Coronary artery (tissue), 2 donors: Measurements from ENCODE around the gene ZNF385A.
A peak's percentile ranks its signal among the peaks of the same experiment; 100 is the strongest.

Experiments
- DNase-seq: peaks from one replicate; pipeline ENCODE4 v3.0.0-alpha.2; 2017; ENCODE audit warnings: low spot score
- H3K27ac ChIP-seq, 2 donors: fragments of 200-600 bp; sonication (generic); one replicate each; pipeline ENCODE4 v1.5.1; 2016 to 2019
- H3K4me3 ChIP-seq: fragments of 200-600 bp; sonication (generic); 2 replicates; pipeline ENCODE4 v1.5.1; 2016; ENCODE audit warnings: mild to moderate bottlenecking, moderate library complexity
- TF ChIP-seq, protein P1 (sequence below): fragments of 200-600 bp; sonication (generic); IDR thresholded peaks from one replicate; pipeline ENCODE4 v1.5.1; 2019; ENCODE audit warnings: antibody characterized with exemption

ZNF385A gene

DNA sequence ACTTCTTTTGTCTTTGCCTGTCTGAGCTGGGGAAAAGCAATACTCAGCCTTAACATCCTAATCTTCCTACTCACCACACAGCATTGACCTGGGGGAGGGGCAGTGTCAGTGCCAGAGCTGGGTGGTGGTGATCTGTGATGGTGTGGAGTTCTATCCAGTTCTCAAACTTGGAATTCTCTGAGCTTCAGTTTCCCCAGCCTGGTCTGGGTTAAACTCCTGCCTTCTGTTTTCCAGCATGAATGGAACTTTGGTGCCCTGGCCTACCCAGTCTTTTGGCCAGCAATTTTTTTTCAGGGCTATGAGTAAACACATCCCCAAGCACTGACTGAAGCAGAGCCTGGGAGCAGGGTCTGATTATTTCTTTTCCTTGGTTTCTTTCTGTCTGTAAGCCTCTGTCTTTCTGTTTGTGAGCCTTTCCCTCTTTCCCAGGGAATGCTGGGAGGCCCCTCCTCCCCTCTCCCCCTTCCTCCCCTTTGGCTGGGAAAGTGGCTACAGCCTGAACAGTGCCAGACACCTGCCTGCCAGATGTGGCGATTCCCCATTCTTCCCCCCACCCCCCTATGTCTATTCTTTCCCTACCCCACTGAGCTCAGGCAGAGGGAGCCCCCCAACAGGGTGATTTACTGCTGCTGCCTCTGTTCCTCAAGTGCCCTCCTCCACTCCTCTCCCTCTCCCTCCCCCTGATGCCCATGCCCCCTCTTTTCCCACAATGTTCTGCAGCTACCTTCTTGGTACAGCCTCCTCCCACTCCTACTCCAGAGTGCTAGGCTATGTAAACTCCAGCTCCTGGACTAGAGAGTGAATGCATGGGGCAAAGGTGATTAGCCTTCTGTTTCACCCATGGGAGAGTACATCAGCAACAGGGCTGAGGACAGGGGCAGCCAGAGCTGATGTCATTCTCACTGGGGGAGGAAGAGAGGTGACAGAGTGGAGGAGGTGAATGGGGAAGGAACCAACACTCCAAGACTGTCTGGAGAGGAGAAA is 31.4 kb downstream of the ZNF385A start:
- Histone ChIP-seq H3K27ac (peak overlapping the region; percentile 4 to 32), H3K4me3 (no peak overlapping the region)
- DNase-seq, result no peak
- TF ChIP-seq, protein P1, sequence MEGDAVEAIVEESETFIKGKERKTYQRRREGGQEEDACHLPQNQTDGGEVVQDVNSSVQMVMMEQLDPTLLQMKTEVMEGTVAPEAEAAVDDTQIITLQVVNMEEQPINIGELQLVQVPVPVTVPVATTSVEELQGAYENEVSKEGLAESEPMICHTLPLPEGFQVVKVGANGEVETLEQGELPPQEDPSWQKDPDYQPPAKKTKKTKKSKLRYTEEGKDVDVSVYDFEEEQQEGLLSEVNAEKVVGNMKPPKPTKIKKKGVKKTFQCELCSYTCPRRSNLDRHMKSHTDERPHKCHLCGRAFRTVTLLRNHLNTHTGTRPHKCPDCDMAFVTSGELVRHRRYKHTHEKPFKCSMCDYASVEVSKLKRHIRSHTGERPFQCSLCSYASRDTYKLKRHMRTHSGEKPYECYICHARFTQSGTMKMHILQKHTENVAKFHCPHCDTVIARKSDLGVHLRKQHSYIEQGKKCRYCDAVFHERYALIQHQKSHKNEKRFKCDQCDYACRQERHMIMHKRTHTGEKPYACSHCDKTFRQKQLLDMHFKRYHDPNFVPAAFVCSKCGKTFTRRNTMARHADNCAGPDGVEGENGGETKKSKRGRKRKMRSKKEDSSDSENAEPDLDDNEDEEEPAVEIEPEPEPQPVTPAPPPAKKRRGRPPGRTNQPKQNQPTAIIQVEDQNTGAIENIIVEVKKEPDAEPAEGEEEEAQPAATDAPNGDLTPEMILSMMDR, result no peak

DNA sequence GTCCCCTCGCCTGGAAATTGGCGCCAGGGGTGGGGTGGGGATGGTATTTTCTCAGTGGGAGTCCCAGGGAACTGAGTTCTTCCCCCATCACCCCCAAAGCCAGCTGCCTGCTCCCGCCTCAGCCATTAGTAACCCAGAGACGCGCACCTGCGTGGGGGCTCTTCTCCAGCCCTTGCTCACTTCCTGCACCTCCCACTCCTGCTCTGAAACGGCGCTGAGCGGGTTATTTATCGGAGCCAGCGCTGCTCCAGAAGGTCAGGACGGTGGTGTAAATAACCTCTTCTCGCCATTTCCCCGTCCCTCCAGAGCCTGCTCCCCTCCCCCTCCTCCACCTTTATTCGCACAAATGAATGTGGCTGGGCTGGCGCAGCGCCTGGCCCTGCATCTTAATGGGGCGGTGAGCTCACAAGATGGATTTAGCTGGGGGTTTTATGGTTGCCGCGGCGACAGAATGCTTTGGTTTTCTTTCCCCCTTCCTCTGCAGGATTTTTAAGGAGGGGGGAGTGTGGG is 32.5 kb downstream of the ZNF385A start:
- Histone ChIP-seq H3K4me3 (peak overlapping the region; percentile 4), H3K27ac (peak overlapping the region; percentile 4 to 32)
- TF ChIP-seq, protein P1, result no peak
- DNase-seq, result no peak

DNA sequence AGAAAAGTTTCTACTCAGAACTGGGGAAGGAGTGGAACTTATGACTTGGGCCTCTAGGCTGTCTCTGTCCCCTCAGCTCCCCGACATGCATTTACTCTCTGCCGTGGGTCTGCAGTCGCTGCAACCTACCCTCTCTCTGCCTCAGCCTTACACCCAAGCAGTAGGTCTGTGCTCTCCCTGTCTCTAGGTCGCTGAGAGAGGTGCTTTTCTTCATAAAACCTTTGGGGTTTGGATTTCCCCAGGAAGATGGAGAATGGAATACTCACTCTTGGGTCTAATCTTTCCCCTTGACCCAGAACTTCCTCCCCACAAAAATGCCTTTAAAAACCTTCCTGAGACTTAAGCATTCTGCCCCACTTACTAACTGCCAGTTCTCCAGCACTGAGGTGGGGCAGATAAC is 33.2 kb downstream of the ZNF385A start:
- TF ChIP-seq, protein P1, result no peak
- H3K4me3 ChIP-seq, result no peak overlapping the region
- H3K27ac ChIP-seq, result no peak overlapping the region
- no peak for DNase-seq

DNA sequence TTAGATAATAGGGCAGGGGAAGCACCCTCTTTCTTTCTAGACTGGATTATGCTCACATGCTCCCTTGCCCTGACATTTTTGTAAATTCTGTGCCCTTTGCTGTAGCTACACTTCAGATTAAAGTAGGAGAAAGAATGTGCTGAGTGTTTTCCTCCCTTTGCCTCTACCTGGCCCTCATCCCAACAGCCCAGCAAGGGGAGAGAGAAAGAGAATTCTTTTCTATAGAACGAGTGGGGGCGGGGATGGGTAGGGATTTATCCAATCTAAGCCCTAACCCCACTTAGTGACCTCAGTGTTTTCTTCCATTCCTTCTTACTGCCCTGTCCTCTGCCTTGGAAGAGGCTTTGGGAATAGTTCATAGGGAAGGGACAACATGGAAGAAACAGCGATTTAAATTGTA is 33.8 kb downstream of the ZNF385A start:
- no peak for DNase-seq
- Histone ChIP-seq H3K4me3 (no peak overlapping the region), H3K27ac (no peak overlapping the region)
- TF ChIP-seq, protein P1, result no peak

DNA sequence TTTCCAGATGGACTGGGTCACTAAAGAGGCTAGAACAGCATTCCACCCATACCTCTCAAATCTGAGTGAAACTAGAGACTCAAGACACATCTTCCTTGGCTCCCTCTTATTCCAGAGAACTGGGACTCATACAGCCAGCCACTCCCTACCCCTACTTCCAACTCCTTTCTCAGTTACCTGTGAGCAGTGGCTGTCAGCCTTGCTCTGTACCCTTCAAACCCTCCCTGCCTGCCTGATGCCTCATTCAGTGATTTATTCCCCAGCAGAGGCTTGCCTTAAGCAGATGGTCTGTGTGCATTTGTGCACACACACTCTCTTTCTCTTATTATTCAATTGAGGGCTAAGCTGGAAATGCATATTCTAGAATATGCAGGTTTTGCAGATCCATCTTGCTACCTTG is 34.9 kb downstream of the ZNF385A start:
- no peak overlapping the region for H3K4me3 ChIP-seq
- H3K27ac ChIP-seq, result no peak overlapping the region
- TF ChIP-seq, protein P1, result no peak
- DNase-seq, result no peak

DNA sequence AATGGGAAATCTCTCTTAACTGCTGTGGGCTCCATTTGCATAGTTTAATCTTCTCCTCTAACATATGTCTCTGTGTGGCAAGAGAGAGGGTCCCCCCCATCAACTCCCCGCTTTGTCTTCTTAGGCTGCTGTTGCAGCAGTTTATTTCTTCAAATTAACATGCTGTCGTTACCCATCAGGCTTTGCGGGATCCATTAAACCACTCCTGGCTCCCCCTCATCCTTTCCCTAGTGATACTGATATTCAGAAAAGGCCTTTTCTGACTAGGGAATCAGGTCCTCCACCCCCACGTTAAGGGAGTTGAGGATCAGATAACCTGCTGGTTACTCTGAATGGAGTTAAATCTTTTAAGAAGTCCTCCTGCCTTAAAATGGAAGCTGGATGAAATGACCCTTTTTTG is 35.5 kb downstream of the ZNF385A start:
- DNase-seq, result no peak

More for the DNA sequence above, 35.5 kb downstream of the ZNF385A start:
- Histone ChIP-seq H3K27ac (no peak overlapping the region), H3K4me3 (no peak overlapping the region)
- TF ChIP-seq, protein P1, result no peak
